ENCODE results near the gene CDCP2.

Gene CDCP2

DNA sequence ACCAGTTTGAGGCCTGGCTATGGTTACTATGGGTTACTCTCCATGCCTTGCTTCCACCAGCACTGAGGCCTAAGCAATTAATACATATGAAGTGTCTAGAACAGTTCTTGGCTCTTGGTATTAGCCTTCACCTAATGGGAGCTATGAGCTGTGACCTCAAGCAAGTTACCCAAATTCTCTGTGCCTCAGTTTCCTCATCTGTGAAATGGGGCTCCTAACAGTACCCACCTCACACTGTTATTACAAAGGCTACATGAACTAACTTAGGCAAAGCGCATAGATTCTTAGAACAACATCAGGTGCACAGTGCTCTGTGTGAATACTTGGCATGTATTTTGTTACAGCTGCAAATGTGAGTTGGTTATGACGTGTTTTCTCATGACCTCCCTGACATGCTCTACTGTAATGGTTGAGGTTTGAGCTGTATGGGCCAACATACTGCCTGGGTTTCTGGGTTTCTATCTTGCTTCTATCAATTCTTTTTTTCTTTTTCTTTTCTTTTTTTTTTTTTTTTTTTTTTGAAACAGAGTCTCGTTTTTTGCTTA is 26.5 kb downstream of the CDCP2 start:
- H3K4me1 ChIP-seq (ENCODE audit: control insufficient read depth, insufficient read depth, low read length) = no peaks in the 10 kb centered on the region
- no peaks in the 10 kb centered on the region for H3K9me3 ChIP-seq (ENCODE audit: control insufficient read depth, low read length)
- H3K27me3 ChIP-seq (ENCODE audit: control insufficient read depth, insufficient read depth, low read length, poor library complexity, severe bottlenecking) = peaks cover 16% of the 10 kb centered on the region
- H3K4me3 ChIP-seq (ENCODE audit: insufficient read depth, low read depth, low read length) = no peak overlapping the region
- H3K27ac ChIP-seq (ENCODE audit: insufficient read depth, low read depth, low read length, poor library complexity, severe bottlenecking) = no peak overlapping the region
- H3K36me3 ChIP-seq (ENCODE audit: control insufficient read depth, insufficient read depth, low read length) = no peaks in the 10 kb centered on the region
- 89 to 99% methylated on average over 3 of the region's 3 CpGs for WGBS, 2 experiments

- WGBS, 2 experiments = 87 to 91% methylated on average over 8 of the region's 8 CpGs
- H3K27me3 ChIP-seq (ENCODE audit: control insufficient read depth, insufficient read depth, low read length, poor library complexity, severe bottlenecking) = peaks cover 16% of the 10 kb centered on the region
These were observed 27.3 kb downstream of the CDCP2 start for GRCh38 chr1:54125386-54126070.

DNA sequence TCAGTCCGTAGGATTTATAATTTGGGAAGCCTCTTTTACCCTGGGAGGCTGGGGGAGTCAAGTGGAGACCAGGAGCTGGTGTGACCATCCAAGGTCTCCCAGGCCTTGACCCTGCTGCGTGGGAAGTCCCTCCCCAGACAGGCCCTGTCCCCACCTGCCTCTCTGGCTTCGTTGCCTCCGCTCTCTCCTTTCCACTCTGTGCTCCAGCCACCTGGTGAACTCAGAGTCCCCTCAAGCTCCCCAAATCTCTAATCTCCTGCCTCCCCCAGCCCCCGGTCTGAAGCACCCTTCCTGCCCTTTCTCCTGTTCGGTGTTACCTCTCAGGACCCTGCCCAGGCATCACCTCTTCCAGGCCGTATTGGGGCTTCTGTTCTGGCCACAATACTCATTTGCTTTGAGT is 27.9 kb downstream of the CDCP2 start:
- Histone ChIP-seq H3K4me1 (ENCODE audit: control insufficient read depth, insufficient read depth, low read length) (no peaks in the 10 kb centered on the region), H3K27me3 (ENCODE audit: control insufficient read depth, insufficient read depth, low read length, poor library complexity, severe bottlenecking) (peaks cover 16% of the 10 kb centered on the region), H3K36me3 (ENCODE audit: control insufficient read depth, insufficient read depth, low read length) (no peaks in the 10 kb centered on the region), H3K4me3 (ENCODE audit: insufficient read depth, low read depth, low read length) (no peak overlapping the region), H3K27ac (ENCODE audit: insufficient read depth, low read depth, low read length, poor library complexity, severe bottlenecking) (no peak overlapping the region), H3K9me3 (ENCODE audit: control insufficient read depth, low read length) (no peaks in the 10 kb centered on the region)
- WGBS, 2 experiments = 92 to 94% methylated on average over 7 of the region's 7 CpGs

More at GRCh38 chr1:54125386-54126070, 27.3 kb downstream of the CDCP2 start:
- H3K4me1 ChIP-seq (ENCODE audit: control insufficient read depth, insufficient read depth, low read length) = no peaks in the 10 kb centered on the region
- no peaks in the 10 kb centered on the region for H3K9me3 ChIP-seq (ENCODE audit: control insufficient read depth, low read length)
- no peak overlapping the region for H3K4me3 ChIP-seq (ENCODE audit: insufficient read depth, low read depth, low read length)
- H3K27ac ChIP-seq (ENCODE audit: insufficient read depth, low read depth, low read length, poor library complexity, severe bottlenecking) = no peak overlapping the region
- no peaks in the 10 kb centered on the region for H3K36me3 ChIP-seq (ENCODE audit: control insufficient read depth, insufficient read depth, low read length)

DNA sequence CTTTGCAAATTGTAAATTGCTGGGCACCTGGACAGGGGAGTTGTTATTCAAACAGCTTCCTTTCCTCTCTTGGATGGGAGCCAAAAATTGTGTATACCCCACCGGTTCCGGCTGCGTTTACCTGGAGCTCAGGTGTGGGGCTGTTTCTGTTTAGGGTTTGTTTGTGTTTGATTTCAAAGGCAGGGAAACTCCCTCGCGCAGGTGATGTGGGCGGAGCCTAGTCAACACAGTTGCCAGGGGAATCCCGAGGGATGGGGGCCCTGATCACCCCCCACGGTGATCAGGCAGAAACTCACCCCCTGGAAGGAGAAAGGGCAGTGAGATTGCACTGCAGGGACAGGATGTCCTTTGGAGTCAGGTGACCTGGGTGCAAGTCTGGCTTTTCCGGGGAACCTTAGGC is 28.3 kb downstream of the CDCP2 start:
- H3K36me3 ChIP-seq (ENCODE audit: control insufficient read depth, insufficient read depth, low read length) = no peaks in the 10 kb centered on the region
- H3K4me3 ChIP-seq (ENCODE audit: insufficient read depth, low read depth, low read length) = no peak overlapping the region
- no peak overlapping the region for H3K27ac ChIP-seq (ENCODE audit: insufficient read depth, low read depth, low read length, poor library complexity, severe bottlenecking)
- no peaks in the 10 kb centered on the region for H3K9me3 ChIP-seq (ENCODE audit: control insufficient read depth, low read length)
- no peaks in the 10 kb centered on the region for H3K4me1 ChIP-seq (ENCODE audit: control insufficient read depth, insufficient read depth, low read length)
- peaks cover 16% of the 10 kb centered on the region for H3K27me3 ChIP-seq (ENCODE audit: control insufficient read depth, insufficient read depth, low read length, poor library complexity, severe bottlenecking)
- WGBS, 2 experiments = 70 to 76% methylated on average over 9 of the region's 9 CpGs

GRCh38 chr1:54122992-54123391 is 29.8 kb downstream of the CDCP2 start:
- WGBS, 2 experiments = 91 to 93% methylated on average over 8 of the region's 8 CpGs
- Histone ChIP-seq H3K36me3 (ENCODE audit: control insufficient read depth, insufficient read depth, low read length) (no peaks in the 10 kb centered on the region), H3K27me3 (ENCODE audit: control insufficient read depth, insufficient read depth, low read length, poor library complexity, severe bottlenecking) (peaks cover 16% of the 10 kb centered on the region), H3K27ac (ENCODE audit: insufficient read depth, low read depth, low read length, poor library complexity, severe bottlenecking) (no peak overlapping the region), H3K9me3 (ENCODE audit: control insufficient read depth, low read length) (no peaks in the 10 kb centered on the region), H3K4me1 (ENCODE audit: control insufficient read depth, insufficient read depth, low read length) (peaks cover 5% of the 10 kb centered on the region), H3K4me3 (ENCODE audit: insufficient read depth, low read depth, low read length) (no peak overlapping the region)

DNA sequence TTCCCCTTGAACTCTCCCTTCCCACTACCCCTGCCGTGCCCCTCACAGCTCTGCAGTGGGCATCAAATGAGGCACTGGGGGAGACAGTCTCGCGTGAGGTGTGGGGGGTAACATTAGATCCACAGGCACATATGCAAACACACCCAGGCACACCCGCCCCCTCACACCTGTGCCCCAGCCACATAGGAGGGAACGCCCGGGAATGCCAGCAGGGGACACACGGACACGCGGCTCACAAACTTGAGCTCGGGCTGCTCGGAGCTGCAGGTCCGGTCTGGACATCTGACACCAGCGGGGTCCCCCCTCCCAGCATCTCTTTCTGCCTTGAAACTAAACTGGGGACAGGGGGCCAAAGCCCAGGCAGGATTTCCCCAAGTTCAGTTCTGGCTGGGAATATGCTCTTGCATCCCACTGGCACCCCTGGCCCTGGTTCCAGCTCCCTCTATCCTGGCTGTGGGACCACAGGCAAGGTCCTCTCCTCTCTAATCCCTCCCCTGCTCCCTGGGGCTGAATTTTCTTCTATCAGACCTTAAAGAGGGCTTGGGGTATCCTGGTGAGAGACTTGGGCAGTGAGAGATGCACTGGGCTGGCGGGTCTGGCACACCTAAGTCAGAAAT is 30.6 kb downstream of the CDCP2 start:
- Histone ChIP-seq H3K27ac (ENCODE audit: insufficient read depth, low read depth, low read length, poor library complexity, severe bottlenecking) (no peak overlapping the region), H3K4me1 (ENCODE audit: control insufficient read depth, insufficient read depth, low read length) (peaks cover 5% of the 10 kb centered on the region), H3K36me3 (ENCODE audit: control insufficient read depth, insufficient read depth, low read length) (no peaks in the 10 kb centered on the region), H3K9me3 (ENCODE audit: control insufficient read depth, low read length) (no peaks in the 10 kb centered on the region), H3K4me3 (ENCODE audit: insufficient read depth, low read depth, low read length) (no peak overlapping the region), H3K27me3 (ENCODE audit: control insufficient read depth, insufficient read depth, low read length, poor library complexity, severe bottlenecking) (peaks cover 16% of the 10 kb centered on the region)
- 44 to 48% methylated on average over 14 of the region's 14 CpGs for WGBS, 2 experiments

DNA sequence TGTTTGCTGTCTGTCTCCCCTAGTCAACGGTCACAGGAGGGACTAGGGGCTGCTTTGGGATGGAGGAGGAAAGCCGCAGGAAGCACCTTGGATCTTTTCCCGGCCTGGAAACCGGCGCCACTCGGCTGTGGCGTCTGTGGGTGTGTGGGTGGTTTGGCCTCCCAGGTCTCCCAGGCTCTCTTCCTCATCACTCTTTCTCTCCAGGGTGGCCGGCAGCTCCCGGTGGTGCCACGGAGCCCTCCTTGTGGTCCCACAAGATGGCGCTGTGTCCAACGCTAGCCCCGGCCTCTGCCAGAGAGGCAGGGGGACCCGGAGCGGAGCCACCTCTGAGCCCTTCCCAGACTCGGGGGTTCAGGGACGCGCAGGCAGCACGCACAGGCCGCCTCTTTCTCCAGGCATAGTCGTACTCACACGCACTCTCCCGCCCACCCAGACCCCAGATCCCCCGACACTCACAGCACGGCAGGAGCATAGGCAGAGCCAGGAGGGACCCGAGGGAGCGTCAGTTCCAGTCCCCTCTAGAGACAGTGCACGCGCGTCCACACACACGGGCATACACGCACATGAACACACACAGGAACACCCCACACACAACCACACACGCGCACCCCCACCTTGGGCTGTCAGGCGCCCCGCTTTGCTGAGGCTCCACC is 31.2 kb downstream of the CDCP2 start:
- Histone ChIP-seq H3K27me3 (ENCODE audit: control insufficient read depth, insufficient read depth, low read length, poor library complexity, severe bottlenecking) (peaks cover 16% of the 10 kb centered on the region), H3K4me1 (ENCODE audit: control insufficient read depth, insufficient read depth, low read length) (peaks cover 5% of the 10 kb centered on the region), H3K36me3 (ENCODE audit: control insufficient read depth, insufficient read depth, low read length) (no peaks in the 10 kb centered on the region), H3K9me3 (ENCODE audit: control insufficient read depth, low read length) (no peaks in the 10 kb centered on the region), H3K27ac (ENCODE audit: insufficient read depth, low read depth, low read length, poor library complexity, severe bottlenecking) (no peak overlapping the region), H3K4me3 (ENCODE audit: insufficient read depth, low read depth, low read length) (no peak overlapping the region)
- WGBS, 2 experiments = 13 to 16% methylated on average over 36 of the region's 36 CpGs

DNA sequence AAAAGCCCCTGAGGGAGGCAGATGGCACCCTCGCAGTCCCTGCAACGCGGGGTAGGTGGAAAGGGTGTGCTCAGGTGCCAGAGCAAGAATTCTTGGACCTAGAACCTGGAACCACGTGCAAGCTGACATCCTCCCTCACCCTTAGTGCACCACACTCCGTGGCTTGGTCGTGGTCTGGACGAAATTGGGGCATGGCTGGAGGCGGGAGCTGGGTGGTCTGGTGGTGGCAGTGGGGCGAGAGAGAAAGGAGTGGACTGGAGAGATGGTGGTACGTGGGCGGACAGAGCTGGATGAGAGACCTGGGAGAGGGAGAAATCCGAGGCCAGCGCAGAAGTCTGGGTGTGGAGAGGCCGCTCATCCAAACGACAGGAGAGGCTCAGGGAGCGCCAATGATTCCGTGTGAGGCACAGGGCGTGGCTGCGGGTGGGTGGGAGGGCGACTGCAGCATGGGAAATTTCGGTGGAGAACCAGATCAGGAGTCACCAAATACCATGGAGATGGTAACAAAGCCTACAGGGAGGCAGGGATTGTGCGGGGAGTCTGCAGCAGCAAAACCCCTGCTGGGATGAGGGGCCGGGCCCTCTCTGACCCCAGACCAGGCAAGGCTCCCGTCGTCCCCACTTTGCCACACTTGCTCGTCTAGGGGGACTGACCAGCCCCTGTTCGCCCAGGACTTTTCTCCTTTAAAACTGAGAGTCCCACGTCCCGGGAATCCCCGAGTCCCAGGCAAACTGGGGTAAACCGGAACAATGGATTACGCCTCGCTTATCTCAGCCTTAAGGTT is 31.9 kb downstream of the CDCP2 start:
- no peak overlapping the region for H3K4me3 ChIP-seq (ENCODE audit: insufficient read depth, low read depth, low read length)
- H3K9me3 ChIP-seq (ENCODE audit: control insufficient read depth, low read length) = no peaks in the 10 kb centered on the region
- H3K27ac ChIP-seq (ENCODE audit: insufficient read depth, low read depth, low read length, poor library complexity, severe bottlenecking) = no peak overlapping the region
- 70 to 71% methylated on average over 33 of the region's 33 CpGs for WGBS, 2 experiments
- no peaks in the 10 kb centered on the region for H3K36me3 ChIP-seq (ENCODE audit: control insufficient read depth, insufficient read depth, low read length)
- H3K4me1 ChIP-seq (ENCODE audit: control insufficient read depth, insufficient read depth, low read length) = peaks cover 5% of the 10 kb centered on the region
- H3K27me3 ChIP-seq (ENCODE audit: control insufficient read depth, insufficient read depth, low read length, poor library complexity, severe bottlenecking) = peaks cover 16% of the 10 kb centered on the region

DNA sequence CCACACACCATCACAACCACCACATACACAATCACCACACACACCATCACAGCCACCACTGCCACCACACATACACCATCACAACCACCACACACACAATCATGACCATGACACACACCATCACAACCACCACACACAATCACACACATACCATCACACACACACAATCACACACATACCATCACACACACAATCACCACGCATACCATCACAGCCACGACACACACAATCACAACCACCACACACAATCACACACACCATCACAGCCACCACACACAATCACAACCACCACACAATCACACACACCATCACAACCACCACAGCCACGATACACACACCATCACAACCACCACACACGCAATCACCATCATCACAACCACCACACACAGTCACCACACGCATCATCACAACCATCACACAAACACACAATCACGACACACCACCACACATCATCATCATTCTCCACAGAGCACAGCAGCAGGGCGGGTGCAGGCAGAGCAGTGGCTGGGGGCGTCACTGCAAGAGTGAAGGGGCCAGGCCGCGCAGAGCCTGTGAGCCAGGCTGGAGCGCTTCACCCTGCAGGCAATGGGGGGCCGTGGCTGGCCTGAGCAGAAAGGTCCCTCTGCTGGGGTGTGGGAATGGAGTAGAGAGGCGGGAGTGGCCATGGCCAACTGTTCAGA is 32.6 kb downstream of the CDCP2 start:
- Histone ChIP-seq H3K4me3 (ENCODE audit: insufficient read depth, low read depth, low read length) (no peak overlapping the region), H3K27ac (ENCODE audit: insufficient read depth, low read depth, low read length, poor library complexity, severe bottlenecking) (no peak overlapping the region), H3K9me3 (ENCODE audit: control insufficient read depth, low read length) (no peaks in the 10 kb centered on the region), H3K27me3 (ENCODE audit: control insufficient read depth, insufficient read depth, low read length, poor library complexity, severe bottlenecking) (peaks cover 16% of the 10 kb centered on the region), H3K36me3 (ENCODE audit: control insufficient read depth, insufficient read depth, low read length) (no peaks in the 10 kb centered on the region), H3K4me1 (ENCODE audit: control insufficient read depth, insufficient read depth, low read length) (peaks cover 5% of the 10 kb centered on the region)
- WGBS, 2 experiments = 91 to 95% methylated on average over 13 of the region's 13 CpGs
